ENCODE results near the gene ABCA13.
A peak's percentile ranks its signal among the peaks of the same experiment; 100 is the strongest.
"Not testable (repeated sequence)": the region's sequence is repeated elsewhere in the genome, so short reads cannot be mapped to it uniquely, and the experiment has no call there.

Gene ABCA13, protein sequence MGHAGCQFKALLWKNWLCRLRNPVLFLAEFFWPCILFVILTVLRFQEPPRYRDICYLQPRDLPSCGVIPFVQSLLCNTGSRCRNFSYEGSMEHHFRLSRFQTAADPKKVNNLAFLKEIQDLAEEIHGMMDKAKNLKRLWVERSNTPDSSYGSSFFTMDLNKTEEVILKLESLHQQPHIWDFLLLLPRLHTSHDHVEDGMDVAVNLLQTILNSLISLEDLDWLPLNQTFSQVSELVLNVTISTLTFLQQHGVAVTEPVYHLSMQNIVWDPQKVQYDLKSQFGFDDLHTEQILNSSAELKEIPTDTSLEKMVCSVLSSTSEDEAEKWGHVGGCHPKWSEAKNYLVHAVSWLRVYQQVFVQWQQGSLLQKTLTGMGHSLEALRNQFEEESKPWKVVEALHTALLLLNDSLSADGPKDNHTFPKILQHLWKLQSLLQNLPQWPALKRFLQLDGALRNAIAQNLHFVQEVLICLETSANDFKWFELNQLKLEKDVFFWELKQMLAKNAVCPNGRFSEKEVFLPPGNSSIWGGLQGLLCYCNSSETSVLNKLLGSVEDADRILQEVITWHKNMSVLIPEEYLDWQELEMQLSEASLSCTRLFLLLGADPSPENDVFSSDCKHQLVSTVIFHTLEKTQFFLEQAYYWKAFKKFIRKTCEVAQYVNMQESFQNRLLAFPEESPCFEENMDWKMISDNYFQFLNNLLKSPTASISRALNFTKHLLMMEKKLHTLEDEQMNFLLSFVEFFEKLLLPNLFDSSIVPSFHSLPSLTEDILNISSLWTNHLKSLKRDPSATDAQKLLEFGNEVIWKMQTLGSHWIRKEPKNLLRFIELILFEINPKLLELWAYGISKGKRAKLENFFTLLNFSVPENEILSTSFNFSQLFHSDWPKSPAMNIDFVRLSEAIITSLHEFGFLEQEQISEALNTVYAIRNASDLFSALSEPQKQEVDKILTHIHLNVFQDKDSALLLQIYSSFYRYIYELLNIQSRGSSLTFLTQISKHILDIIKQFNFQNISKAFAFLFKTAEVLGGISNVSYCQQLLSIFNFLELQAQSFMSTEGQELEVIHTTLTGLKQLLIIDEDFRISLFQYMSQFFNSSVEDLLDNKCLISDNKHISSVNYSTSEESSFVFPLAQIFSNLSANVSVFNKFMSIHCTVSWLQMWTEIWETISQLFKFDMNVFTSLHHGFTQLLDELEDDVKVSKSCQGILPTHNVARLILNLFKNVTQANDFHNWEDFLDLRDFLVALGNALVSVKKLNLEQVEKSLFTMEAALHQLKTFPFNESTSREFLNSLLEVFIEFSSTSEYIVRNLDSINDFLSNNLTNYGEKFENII (N-terminal part only)
- total RNA-seq: 0 reads per million in 4 donors

- DNase-seq: no peak
Measured at GRCh38 chr7:48171202-48171601, at the start of gene ABCA13. Gene ABCA13 (plus strand): TSS chr7:48171458. CDS start chr7:48171484, 26 bp downstream.

- no peak for DNase-seq
Measured at GRCh38 chr7:48126037-48126436, 45.2 kb upstream of the ABCA13 start.

DNA sequence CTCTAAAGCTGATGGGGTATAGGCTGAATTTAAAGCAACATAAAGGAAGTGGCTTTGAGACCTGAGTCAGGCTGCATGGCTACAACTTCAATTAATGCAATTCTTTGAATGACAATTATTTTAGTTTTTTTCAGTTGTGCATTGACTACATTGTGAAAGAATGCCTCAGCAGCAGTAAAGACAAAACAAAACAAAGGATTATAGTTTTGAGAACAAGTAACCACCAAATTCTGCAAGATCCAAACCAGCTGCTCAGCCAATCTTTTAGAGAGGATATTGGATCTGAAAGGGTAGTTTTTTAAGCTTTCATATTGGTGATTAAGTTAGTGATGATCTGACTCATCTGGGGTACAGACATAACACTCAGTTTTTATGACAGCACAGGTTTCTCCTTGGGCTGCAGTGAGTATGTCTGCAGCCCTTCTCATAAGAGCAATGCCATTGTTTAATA, 40.6 kb upstream of the ABCA13 start:
- DNase-seq: peak in 1 of 5 donors; percentile 69

DNA sequence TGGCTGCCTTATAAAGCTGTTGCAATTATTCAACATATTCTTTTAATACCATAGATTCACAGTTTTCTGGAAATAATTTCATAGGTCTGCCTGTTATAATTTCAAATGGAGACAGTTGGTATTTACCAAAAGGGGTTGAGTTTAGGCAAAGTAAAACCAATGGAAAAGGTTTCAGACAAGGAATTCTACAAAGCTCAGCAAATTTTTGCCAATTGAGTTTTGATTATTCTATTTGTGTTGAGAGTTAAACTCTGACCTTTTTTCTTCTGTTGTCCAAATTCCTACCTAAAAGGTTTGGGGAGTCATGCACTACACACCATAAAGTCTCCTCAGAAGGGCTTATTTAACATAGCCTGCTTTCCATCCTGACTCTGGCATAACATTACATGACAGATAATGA, 38.5 kb upstream of the ABCA13 start:
- DNase-seq: no peak

GRCh38 chr7:48139459-48139858, 31.8 kb upstream of the ABCA13 start:
- DNase-seq: no peak

DNA sequence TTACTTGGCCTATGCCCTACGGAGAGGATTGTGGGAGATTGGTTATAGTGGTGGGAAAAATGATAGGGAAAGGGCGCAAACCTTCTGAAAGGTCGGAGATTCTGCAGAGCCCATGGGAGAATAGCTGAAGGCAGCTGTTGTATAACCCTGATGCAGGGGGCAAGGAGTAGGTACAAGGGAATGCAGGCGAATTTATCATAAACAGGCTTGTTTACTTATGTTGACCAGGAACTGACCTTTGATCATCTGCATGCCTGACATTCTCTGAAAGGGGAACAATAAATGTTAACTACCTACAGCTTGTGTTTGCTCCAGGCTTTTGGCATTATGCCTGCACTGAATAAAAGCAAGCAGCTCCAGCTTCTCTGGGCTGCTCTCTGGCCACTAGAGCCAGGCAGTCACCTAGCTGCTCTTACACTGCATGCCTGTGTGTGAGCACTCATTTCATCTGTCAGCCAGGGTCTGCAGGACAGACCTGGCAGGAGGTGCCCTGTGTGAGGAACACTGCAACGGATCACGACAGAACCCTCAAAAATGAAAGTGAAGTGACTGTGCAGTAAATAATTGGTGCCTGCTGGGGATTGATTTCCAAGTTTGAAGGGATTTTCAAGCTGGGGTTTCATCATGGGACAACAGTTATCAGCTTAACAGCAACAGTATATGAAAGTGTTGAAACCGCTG, 31.1 kb upstream of the ABCA13 start:
- DNase-seq: no peak

- DNase-seq: no peak
Measured at GRCh38 chr7:48141521-48141920, 29.7 kb upstream of the ABCA13 start.

- no peak for DNase-seq
Measured at GRCh38 chr7:48144291-48144768, 26.9 kb upstream of the ABCA13 start.

GRCh38 chr7:48147078-48147591, 24.1 kb upstream of the ABCA13 start:
- DNase-seq: no peak

GRCh38 chr7:48147690-48148089, 23.6 kb upstream of the ABCA13 start:
- not testable (repeated sequence) for DNase-seq

DNA sequence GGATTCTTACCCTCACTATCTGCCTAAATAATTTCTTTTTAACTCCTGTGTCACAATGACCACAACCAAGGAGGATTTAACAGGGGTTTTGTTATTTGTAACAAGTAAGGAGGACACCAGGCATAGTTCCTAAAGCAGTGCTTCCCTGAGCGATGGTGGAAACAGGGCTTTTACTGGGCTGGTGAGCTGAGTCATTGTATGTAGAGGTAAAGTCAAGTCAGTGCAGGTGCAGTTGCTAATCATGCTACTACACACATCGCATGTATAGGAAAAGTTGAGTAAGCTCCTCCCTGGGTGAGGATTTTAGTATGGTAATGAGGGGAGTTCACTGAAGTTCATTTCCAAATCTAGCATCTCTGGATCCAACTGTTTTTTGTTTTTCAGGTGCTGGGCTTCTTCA, 22.9 kb upstream of the ABCA13 start:
- no peak for DNase-seq

DNA sequence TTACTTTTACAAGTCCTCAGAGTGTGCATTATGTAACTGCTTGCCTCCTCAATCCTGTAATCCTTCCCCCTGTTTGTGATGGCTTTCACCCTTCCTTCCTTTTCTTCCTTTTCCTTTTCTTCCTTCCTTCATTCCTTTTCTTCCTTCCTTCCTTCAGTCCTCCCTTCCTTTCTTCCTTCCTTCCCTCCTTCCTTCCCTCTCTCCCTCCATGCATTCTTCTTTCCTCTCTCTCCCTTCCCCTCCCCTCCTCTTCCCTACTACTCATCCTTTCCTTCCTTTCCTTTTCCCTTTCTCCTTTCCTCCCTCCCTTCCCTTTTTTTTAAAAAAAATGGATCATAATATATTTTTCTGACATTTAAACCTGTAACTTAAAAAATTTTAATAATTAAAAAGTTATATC, 22.2 kb upstream of the ABCA13 start:
- no peak for DNase-seq

DNA sequence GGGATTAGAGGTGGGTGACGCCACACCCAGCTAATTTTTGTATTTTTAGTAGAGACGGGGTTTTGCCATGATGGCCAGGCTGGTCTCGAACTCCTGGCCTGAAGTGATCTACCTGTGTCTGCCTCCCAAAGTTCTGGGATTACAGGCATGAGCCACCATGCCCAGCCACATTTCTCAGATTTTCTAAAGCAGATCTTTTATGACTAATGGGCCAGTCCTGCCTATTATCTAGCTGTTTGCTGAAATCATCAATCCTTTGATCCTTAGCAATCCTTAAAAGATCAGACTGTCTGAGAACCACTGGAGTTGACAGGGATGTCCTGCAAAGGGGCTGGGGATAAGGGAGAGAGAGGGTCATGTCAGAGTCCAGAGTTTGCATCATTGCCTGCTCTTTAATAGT, 21.2 kb upstream of the ABCA13 start:
- no peak for DNase-seq

GRCh38 chr7:48154792-48155413, 16.4 kb upstream of the ABCA13 start:
- DNase-seq: peak in 3 of 5 donors; percentile 5 to 28 (median 23)

DNA sequence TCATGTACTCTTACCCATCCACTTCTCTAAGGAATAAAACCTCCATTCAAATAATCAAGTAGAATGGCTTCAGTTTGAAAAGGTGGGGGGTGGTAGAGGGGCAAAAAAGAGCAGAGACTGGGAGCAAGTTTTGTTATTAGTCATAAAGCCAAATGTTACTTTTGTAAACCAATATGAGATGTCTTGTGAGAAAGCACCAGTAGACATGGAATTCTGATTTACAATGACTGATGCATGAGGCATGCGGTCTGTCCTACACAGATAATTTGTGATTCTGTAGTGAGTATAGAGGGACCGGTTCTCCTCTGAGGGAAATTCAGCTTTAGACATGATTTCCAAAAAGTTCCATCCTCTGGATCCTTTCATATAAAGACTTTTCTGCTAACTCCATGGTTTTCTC, 12.9 kb upstream of the ABCA13 start:
- DNase-seq: no peak

DNA sequence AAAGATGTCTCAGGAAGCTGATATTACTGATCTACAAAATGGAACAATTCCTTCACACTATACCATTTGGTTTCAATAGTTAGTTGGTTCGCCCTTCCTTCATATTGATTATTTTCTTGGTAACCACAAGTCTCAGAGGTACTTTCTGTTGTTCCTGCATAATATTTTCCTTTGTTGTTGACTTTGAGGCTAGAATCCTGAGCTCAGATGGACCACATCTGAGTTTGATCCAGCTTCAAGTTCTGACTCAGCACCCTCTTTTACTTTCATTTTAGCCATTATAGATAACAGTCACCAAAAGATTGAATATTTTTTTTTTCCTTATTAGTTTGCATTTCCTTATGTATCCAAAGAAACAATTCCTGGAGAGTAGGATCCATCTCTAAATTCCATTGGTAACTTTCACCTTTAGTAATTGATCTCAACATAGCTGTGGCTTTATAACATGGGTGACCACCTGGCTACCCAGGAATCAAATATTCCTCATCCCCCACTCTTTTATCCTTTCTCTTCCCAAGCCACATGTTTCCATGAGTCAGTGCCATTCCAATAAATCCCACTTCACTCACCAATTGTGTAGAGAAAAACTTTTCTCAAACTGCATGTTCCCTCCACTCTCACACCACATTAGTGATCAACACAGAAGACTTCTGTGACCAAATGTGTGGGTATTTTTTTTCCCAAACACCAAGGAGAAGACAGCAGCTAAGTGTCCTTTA, 9.7 kb upstream of the ABCA13 start:
- DNase-seq: no peak

DNA sequence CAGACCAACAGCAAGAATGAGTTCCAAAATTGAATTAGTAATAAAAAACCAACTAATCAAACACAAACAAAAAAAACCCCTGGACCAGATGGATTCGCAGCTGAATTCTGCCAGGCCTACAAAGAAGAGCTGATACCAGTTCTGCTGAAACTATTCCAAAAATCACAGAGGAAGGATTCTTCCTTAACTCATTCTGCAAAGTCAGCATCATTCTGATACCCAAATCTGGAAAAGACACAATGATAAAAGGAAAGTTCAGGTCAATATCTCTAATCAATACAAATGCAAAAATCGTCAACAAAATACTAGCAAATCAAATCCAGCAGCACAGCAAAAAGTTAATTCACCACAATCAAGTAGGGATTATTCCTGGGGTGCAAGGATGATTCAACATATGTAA, 6.1 kb upstream of the ABCA13 start:
- no peak for DNase-seq

- no peak for DNase-seq
Measured at GRCh38 chr7:48168159-48168558, 3.1 kb upstream of the ABCA13 start.

- DNase-seq: no peak
Measured at GRCh38 chr7:48170506-48170905, 752 bp upstream of the ABCA13 start.

DNA sequence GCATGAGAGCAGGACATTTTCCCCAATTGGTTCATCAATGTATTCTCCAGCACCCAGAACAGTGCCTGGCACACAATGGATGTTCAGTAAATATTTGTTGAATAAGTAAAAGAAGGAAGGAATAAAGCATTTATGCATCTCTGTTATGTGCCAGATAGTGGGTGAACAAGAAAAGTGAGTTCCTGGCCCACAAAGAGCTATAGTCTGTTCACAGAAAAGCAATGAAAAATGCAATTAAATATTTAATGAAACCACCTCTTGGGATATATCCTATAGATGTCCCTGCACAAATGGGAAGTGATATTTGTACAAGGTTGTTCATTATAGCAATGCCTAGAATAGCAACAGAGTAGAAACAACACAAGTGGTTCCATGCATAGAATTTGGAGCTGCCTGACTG, 2.1 kb downstream of the ABCA13 start:
- DNase-seq: no peak

Data from T-helper 1 cell (primary cell).